GM23338 (cell line): ENCODE measurements around the gene NCF4. TPM values are rescaled to one million over a fixed set of nuclear protein-coding genes. Genes with fewer than 3 reads are reported as not detected.
A peak's percentile ranks its signal among the peaks of the same experiment; 100 is the strongest.

Source experiments
- ATAC-seq: fragments of 200-7000 bp; cut with Tn5 transposase; 3 replicates; pipeline ENCODE4 v1.9.1; 2020
- DNase-seq: peaks from one replicate; pipeline ENCODE4 v3.0.0-alpha.2; 2015; ENCODE audit warnings: low spot score
- H2AFZ ChIP-seq: fragments of 200-600 bp; sonication (generic); 2 replicates; pipeline ENCODE4 v1.8.0; 2016; ENCODE audit warnings: antibody characterized with exemption, mild to moderate bottlenecking, moderate library complexity
- H3F3A ChIP-seq: fragments of 200-600 bp; sonication (generic); replicated peaks from 2 replicates; pipeline ENCODE4 v1.8.0; 2017; ENCODE audit warnings: antibody characterized with exemption, mixed run types, low read depth
- H3K27ac ChIP-seq: fragments of 200-600 bp; sonication (generic); 2 replicates; pipeline ENCODE4 v1.6.1; 2016; ENCODE audit warnings: low read depth
- H3K27me3 ChIP-seq: fragments of 200-600 bp; sonication (generic); 2 replicates; pipeline ENCODE4 v1.8.0; 2016; ENCODE audit warnings: mild to moderate bottlenecking, mixed run types, moderate library complexity; ENCODE audit not compliant: insufficient read depth
- H3K36me3 ChIP-seq: fragments of 200-600 bp; sonication (generic); 2 replicates; pipeline ENCODE4 v1.8.0; 2016; ENCODE audit warnings: mild to moderate bottlenecking; ENCODE audit not compliant: insufficient read depth
- H3K4me1 ChIP-seq: fragments of 200-600 bp; sonication (generic); 2 replicates; pipeline ENCODE4 v1.8.0; 2016; ENCODE audit warnings: mild to moderate bottlenecking, moderate library complexity; ENCODE audit not compliant: insufficient read depth
- H3K4me2 ChIP-seq: fragments of 200-600 bp; sonication (generic); 2 replicates; pipeline ENCODE4 v1.7.1; 2017; ENCODE audit warnings: mixed run types
- H3K4me3 ChIP-seq: fragments of 200-600 bp; sonication (generic); 2 replicates; pipeline ENCODE4 v1.6.1; 2016; ENCODE audit warnings: mixed run types
- H3K79me2 ChIP-seq: fragments of 200-600 bp; sonication (generic); replicated peaks from 2 replicates; pipeline ENCODE4 v1.8.0; 2017; ENCODE audit warnings: mild to moderate bottlenecking; ENCODE audit not compliant: insufficient read depth
- H3K9me2 ChIP-seq: fragments of 200-600 bp; sonication (generic); 2 replicates; pipeline ENCODE4 v1.8.0; 2017; ENCODE audit not compliant: insufficient read depth
- H4K20me1 ChIP-seq: fragments of 200-600 bp; sonication (generic); replicated peaks from 2 replicates; pipeline ENCODE4 v1.8.0; 2017; ENCODE audit warnings: mild to moderate bottlenecking; ENCODE audit not compliant: insufficient read depth
- H3K27ac Mint-ChIP-seq: 2 replicates; pipeline ENCODE4 v1.8.0; 2020; ENCODE audit warnings: inconsistent platforms, mild to moderate bottlenecking, moderate library complexity, mixed read lengths
- H3K27me3 Mint-ChIP-seq: 3 replicates; pipeline ENCODE4 v1.8.0; 2022; ENCODE audit warnings: low read depth, mild to moderate bottlenecking, moderate library complexity, mixed read lengths, inconsistent platforms; ENCODE audit not compliant: insufficient read depth, poor library complexity
- H3K36me3 Mint-ChIP-seq: 3 replicates; pipeline ENCODE4 v1.8.0; 2021; ENCODE audit warnings: low read depth, mild to moderate bottlenecking, inconsistent platforms, moderate library complexity, mixed read lengths
- H3K4me1 Mint-ChIP-seq: 3 replicates; pipeline ENCODE4 v1.8.0; 2020; ENCODE audit warnings: mild to moderate bottlenecking, inconsistent platforms, mixed read lengths
- H3K4me3 Mint-ChIP-seq: 3 replicates; pipeline ENCODE4 v1.8.0; 2021; ENCODE audit warnings: moderate library complexity, mild to moderate bottlenecking, inconsistent platforms, mixed read lengths
- H3K9me3 Mint-ChIP-seq: 3 replicates; pipeline ENCODE4 v1.8.0; 2020; ENCODE audit warnings: moderate library complexity, mild to moderate bottlenecking, inconsistent platforms, mixed read lengths
- CREB1 ChIP-seq: fragments of 250-450 bp; sonication (Bioruptor Pico); IDR thresholded peaks from 2 replicates; pipeline ENCODE4 v1.5.0; 2020; ENCODE audit warnings: low read depth, mild to moderate bottlenecking, moderate library complexity
- CTCF ChIP-seq, 2 experiments: fragments of 200-600 bp in 1 of 2; sonication (generic) in 1 of 2; conservative IDR thresholded peaks; 2 replicates each; pipeline versions ENCODE4 v1.5.1 to v1.6.1; 2016 to 2017; ENCODE audit warnings: antibody characterized with exemption in 2 of 2, low read depth in 2 of 2, mild to moderate bottlenecking in 2 of 2, moderate library complexity in 1 of 2
- ETS1 ChIP-seq: IDR thresholded peaks from 2 replicates; pipeline ENCODE4 v1.6.1; 2016; ENCODE audit warnings: antibody characterized with exemption
- EZH2 ChIP-seq: fragments of 200-600 bp; sonication (generic); IDR thresholded peaks from one replicate; pipeline ENCODE4 v1.8.0; 2017; ENCODE audit warnings: antibody characterized with exemption, mild to moderate bottlenecking, low read depth; ENCODE audit not compliant: unreplicated experiment
- JUNB ChIP-seq: IDR thresholded peaks from one replicate; pipeline ENCODE4 v1.6.1; 2016; ENCODE audit warnings: antibody characterized with exemption; ENCODE audit not compliant: unreplicated experiment
- POLR2AphosphoS5 ChIP-seq: IDR thresholded peaks from 2 replicates; pipeline ENCODE4 v1.6.1; 2016; ENCODE audit warnings: antibody characterized with exemption, low read depth
- STAT1 ChIP-seq: IDR thresholded peaks from one replicate; pipeline ENCODE4 v1.6.1; 2016; ENCODE audit warnings: antibody characterized with exemption; ENCODE audit not compliant: unreplicated experiment
- polyA plus RNA-seq: library from polyadenylated mRNA; unstranded; fragments of >200 nt; fragmentation: Nextera tagmentation; extraction: Ambion mirVana; gene quantifications from 2 replicates; pipeline ENCODE4 v1.2.1, GENCODE V29; 2016
- total RNA-seq: library from RNA; depleted of rRNA; stranded (reverse); fragments of >200 nt; shearing (Covaris generic); gene quantifications from 2 replicates; pipeline ENCODE4 v1.2.3, GENCODE V29; 2014
- TF ChIP-seq, protein P1 (sequence below): IDR thresholded peaks from one replicate; pipeline ENCODE4 v1.6.1; 2018; ENCODE audit warnings: antibody characterized with exemption; ENCODE audit not compliant: unreplicated experiment

The NCF4 gene
- total and polyA plus RNA-seq, 2 experiments from 2014 or later: not detected

- Histone ChIP-seq H3K9me2 (peaks cover 5% of the 10 kb centered on the region; the same call in 1 of the 2 replicates), H4K20me1 (no peaks in the 10 kb centered on the region), H3K36me3 (no peaks in the 10 kb centered on the region), H3F3A (0 out of 2 replicates have a peak, but pooled peaks cover 6% of the 10 kb centered on the region), H3K79me2 (no peaks in the 10 kb centered on the region), H3K27me3 (peaks cover 17% of the 10 kb centered on the region), H3K27ac (no peak overlapping the region), H3K4me1 (no peaks in the 10 kb centered on the region), H3K4me2 (no peak overlapping the region), H2AFZ (peak overlapping the region; percentile 99), H3K4me3 (no peak overlapping the region)
- Mint-ChIP-seq H3K27me3 (peaks cover 28% of the 10 kb centered on the region), H3K9me3 (peaks cover 9% of the 10 kb centered on the region; the same call in 2 of the 3 replicates), H3K27ac (no peak overlapping the region), H3K4me3 (no peak overlapping the region), H3K36me3 (no peaks in the 10 kb centered on the region), H3K4me1 (peaks cover 11% of the 10 kb centered on the region; the same call in 2 of the 3 replicates)
- DNase-seq (peak; percentile 93), ATAC-seq (peak; percentile 52)
- TF ChIP-seq POLR2AphosphoS5 (no peak), CTCF (conservative IDR thresholded peaks at IDR 0.05; ENCODE audit: low read depth in 2 of 2) (peak; percentile 89 to 91)
Measured at GRCh38 chr22:36853407-36854099, 7.3 kb upstream of the NCF4 start.

- peaks cover 9% of the 10 kb centered on the region; the same call in 2 of the 3 replicates for H3K9me3 Mint-ChIP-seq
- no peaks in the 10 kb centered on the region for H3K36me3 ChIP-seq
- H3K36me3 Mint-ChIP-seq: no peaks in the 10 kb centered on the region
- H3K4me1 Mint-ChIP-seq: peaks cover 11% of the 10 kb centered on the region; the same call in 2 of the 3 replicates
- H3K9me2 ChIP-seq: peaks cover 5% of the 10 kb centered on the region; the same call in 1 of the 2 replicates
- H3K4me2 ChIP-seq: no peak overlapping the region
- H3K4me3 ChIP-seq: no peak overlapping the region
- peaks cover 29% of the 10 kb centered on the region for H3K27me3 Mint-ChIP-seq
- H3K27me3 ChIP-seq: peaks cover 17% of the 10 kb centered on the region
- 0 out of 2 replicates have a peak, but pooled peaks cover 6% of the 10 kb centered on the region for H3F3A ChIP-seq
- H2AFZ ChIP-seq: no peak overlapping the region
- no peak overlapping the region for H3K4me3 Mint-ChIP-seq
- H3K4me1 ChIP-seq: no peaks in the 10 kb centered on the region
- no peak for ATAC-seq
- no peak overlapping the region for H3K27ac ChIP-seq
- no peaks in the 10 kb centered on the region for H3K79me2 ChIP-seq
- no peak for DNase-seq
- no peaks in the 10 kb centered on the region for H4K20me1 ChIP-seq
- H3K27ac Mint-ChIP-seq: no peak overlapping the region
- TF ChIP-seq ETS1 (no peak), CREB1 (no peak), STAT1 (no peak), JUNB (no peak), EZH2 (no peak), CTCF (conservative IDR thresholded peaks at IDR 0.05; ENCODE audit: low read depth in 2 of 2) (no peak)
- TF ChIP-seq, protein P1, sequence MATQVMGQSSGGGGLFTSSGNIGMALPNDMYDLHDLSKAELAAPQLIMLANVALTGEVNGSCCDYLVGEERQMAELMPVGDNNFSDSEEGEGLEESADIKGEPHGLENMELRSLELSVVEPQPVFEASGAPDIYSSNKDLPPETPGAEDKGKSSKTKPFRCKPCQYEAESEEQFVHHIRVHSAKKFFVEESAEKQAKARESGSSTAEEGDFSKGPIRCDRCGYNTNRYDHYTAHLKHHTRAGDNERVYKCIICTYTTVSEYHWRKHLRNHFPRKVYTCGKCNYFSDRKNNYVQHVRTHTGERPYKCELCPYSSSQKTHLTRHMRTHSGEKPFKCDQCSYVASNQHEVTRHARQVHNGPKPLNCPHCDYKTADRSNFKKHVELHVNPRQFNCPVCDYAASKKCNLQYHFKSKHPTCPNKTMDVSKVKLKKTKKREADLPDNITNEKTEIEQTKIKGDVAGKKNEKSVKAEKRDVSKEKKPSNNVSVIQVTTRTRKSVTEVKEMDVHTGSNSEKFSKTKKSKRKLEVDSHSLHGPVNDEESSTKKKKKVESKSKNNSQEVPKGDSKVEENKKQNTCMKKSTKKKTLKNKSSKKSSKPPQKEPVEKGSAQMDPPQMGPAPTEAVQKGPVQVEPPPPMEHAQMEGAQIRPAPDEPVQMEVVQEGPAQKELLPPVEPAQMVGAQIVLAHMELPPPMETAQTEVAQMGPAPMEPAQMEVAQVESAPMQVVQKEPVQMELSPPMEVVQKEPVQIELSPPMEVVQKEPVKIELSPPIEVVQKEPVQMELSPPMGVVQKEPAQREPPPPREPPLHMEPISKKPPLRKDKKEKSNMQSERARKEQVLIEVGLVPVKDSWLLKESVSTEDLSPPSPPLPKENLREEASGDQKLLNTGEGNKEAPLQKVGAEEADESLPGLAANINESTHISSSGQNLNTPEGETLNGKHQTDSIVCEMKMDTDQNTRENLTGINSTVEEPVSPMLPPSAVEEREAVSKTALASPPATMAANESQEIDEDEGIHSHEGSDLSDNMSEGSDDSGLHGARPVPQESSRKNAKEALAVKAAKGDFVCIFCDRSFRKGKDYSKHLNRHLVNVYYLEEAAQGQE: no peak
Measured at GRCh38 chr22:36855478-36855877, 5.3 kb upstream of the NCF4 start.
